ENCODE results near the gene FBLN5.

The FBLN5 gene

DNA sequence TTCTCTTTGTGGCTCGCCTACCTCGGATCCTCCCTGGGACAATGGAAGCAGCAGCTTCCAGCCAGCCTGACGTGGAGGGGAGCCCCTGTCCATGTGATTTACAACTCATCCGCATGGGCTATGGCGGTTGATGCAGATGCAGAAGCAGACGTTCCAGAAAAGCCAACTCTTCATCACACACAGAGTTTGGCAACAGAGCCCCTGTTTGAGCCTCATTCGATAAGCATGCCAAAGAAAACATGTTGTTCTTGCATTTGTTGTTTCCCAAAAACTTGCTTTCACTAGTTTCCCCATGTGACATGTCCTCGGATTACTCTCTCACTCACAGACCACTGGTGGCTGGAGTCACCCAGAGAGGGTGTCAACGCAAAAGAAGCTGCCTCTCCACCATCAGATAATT lies 63.7 kb downstream of the FBLN5 start:
- TF ChIP-seq, protein P1, sequence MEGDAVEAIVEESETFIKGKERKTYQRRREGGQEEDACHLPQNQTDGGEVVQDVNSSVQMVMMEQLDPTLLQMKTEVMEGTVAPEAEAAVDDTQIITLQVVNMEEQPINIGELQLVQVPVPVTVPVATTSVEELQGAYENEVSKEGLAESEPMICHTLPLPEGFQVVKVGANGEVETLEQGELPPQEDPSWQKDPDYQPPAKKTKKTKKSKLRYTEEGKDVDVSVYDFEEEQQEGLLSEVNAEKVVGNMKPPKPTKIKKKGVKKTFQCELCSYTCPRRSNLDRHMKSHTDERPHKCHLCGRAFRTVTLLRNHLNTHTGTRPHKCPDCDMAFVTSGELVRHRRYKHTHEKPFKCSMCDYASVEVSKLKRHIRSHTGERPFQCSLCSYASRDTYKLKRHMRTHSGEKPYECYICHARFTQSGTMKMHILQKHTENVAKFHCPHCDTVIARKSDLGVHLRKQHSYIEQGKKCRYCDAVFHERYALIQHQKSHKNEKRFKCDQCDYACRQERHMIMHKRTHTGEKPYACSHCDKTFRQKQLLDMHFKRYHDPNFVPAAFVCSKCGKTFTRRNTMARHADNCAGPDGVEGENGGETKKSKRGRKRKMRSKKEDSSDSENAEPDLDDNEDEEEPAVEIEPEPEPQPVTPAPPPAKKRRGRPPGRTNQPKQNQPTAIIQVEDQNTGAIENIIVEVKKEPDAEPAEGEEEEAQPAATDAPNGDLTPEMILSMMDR (conservative IDR thresholded peaks at IDR 0.05; ENCODE audit: control insufficient read depth, insufficient read depth, low read depth, low read length) = no peak
- no peak overlapping the region for H3K4me3 ChIP-seq (ENCODE audit: control insufficient read depth, low read depth, low read length)
- peak; percentile 89 for DNase-seq (ENCODE audit: low read depth)

DNA sequence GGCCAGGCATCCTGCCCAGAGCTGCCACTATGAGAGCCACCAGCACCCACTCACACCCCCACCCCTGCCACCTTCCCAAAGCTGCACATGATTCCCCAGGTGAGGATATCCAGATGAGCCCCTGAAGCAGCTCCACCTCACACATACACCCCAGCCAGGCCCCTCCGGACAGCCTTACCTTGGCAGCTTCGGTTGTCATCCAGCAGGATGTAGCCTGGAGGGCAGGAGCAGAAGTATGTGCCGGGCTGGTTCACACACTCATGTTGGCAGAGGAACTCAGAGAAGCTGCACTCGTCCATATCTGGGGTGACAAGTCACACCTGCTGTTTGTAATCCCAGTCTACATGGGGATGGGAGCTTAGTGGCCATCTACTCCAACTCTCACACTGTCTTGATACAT lies 64.7 kb downstream of the FBLN5 start:
- DNase-seq (ENCODE audit: low read depth) = no peak
- TF ChIP-seq, protein P1 (conservative IDR thresholded peaks at IDR 0.05; ENCODE audit: control insufficient read depth, insufficient read depth, low read depth, low read length) = no peak
- no peak overlapping the region for H3K4me3 ChIP-seq (ENCODE audit: control insufficient read depth, low read depth, low read length)

DNA sequence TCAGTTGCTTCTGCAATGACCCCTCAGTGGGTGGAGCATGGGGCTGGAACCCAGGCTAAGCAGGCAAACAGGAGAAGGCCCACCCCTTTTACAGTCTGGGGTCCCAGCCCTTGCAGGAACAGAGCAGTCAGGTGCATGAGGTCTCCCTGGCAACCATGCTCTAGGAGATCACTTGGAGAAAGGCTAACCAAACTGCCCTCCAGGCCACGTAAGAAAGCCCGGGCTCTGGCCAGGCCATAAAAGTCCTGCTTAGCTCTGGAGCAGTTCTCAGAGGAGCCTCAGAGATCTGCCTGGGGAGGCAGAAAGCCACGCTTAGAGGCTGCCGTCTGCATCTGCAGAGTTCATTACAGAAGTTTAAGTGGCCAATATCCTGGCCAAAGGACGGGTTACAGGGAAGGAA lies 65.1 kb downstream of the FBLN5 start:
- TF ChIP-seq, protein P1 (conservative IDR thresholded peaks at IDR 0.05; ENCODE audit: control insufficient read depth, insufficient read depth, low read depth, low read length) = no peak
- no peak for DNase-seq (ENCODE audit: low read depth)

DNA sequence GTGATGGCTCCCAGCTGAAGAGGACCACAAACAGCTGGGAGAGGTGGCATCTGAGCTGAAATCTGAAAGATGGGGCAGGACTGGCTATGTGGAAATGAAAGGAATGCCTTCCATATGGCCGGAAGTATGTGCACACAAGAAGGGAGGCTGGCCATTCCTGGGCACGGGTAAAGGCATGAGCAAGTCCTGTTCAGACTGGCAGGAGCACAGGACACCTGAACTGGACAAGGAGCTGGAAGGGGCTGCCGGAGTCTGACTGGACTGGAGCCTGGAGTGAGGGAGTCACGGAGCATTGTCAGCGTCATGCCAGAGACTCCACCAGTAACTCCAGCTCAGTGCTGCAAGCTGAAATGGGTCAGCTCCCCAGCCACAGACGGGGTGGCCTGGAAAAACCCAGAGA lies 68.3 kb downstream of the FBLN5 start:
- TF ChIP-seq, protein P1 (conservative IDR thresholded peaks at IDR 0.05; ENCODE audit: control insufficient read depth, insufficient read depth, low read depth, low read length) = no peak
- no peak overlapping the region for H3K4me3 ChIP-seq (ENCODE audit: control insufficient read depth, low read depth, low read length)
- DNase-seq (ENCODE audit: low read depth) = no peak

More for the DNA sequence above, 65.1 kb downstream of the FBLN5 start:
- no peak overlapping the region for H3K4me3 ChIP-seq (ENCODE audit: control insufficient read depth, low read depth, low read length)

DNA sequence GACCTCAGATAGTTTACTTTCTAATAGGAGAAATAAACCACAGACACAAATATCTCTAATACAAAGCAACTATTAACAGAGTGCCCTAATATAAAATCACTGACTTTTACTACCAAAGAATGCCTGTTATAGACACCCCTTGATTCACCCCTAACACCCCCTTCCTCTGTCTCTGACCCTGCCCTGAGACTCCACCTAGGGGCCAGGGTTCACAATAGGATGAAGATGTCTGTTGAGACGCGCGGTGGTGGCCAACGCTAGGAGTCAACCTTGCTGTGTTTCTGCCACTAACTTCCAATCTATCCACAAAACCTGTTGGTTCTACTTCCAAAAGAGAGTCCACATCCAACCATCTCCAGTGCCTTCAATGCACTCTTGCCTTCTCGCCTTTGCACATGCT lies 69.2 kb downstream of the FBLN5 start:
- no peak overlapping the region for H3K4me3 ChIP-seq (ENCODE audit: control insufficient read depth, low read depth, low read length)
- TF ChIP-seq, protein P1 (conservative IDR thresholded peaks at IDR 0.05; ENCODE audit: control insufficient read depth, insufficient read depth, low read depth, low read length) = no peak
- DNase-seq (ENCODE audit: low read depth) = no peak

DNA sequence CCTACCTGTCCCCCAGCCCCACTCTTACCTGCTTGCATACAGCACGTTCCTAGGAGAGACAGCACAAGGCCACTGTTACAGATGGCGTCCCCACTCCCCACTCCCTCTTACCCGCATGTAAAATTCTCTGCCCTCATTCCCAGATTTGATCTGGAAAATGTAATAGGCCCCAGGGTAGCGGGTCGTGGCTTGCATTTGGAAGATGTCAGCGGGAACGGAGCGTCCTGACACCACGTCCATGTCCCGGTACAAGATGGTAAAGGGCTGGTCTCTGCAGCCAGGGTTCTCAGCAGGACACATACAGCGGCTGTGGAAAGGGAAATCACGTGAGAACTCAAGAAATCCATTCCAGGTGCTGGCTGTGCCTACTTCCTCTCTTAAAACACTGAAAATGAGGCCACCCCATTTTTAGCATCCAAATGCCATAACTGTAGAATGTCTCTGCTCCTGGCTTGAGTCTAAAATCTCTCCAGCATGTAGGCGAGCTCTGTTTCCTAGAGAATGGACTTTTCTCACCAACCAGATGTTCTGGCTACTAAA lies 70.0 kb downstream of the FBLN5 start:
- TF ChIP-seq, protein P1 (conservative IDR thresholded peaks at IDR 0.05; ENCODE audit: control insufficient read depth, insufficient read depth, low read depth, low read length) = no peak
- no peak for DNase-seq (ENCODE audit: low read depth)
- no peak overlapping the region for H3K4me3 ChIP-seq (ENCODE audit: control insufficient read depth, low read depth, low read length)

DNA sequence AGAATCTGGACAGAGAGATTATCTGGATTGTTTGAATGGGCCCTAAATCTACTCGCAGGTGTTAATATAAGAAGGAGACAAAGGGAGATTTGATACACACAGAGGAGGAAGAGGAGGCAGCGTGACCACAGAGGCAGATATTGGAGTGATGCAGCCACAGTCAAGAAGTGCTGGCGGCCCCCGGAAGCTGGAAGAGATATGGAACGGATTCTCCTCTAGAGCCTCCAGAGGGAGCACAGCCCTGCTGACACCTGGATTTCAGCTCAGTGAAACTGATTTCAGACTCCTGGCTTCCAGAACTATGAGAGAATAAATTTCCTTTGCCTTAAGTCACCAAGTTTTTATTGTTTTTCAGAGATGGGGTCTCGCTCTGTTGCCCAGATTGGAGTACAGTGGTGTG lies 71.0 kb downstream of the FBLN5 start:
- DNase-seq (ENCODE audit: low read depth) = no peak
- H3K4me3 ChIP-seq (ENCODE audit: control insufficient read depth, low read depth, low read length) = no peak overlapping the region
- TF ChIP-seq, protein P1 (conservative IDR thresholded peaks at IDR 0.05; ENCODE audit: control insufficient read depth, insufficient read depth, low read depth, low read length) = no peak
